Uterus (tissue), 4 donors: ENCODE measurements around the gene HECW1. TPM values are rescaled to one million over a fixed set of nuclear protein-coding genes. Genes with fewer than 3 reads are reported as not detected.

Experiments used
- DNase-seq, 2 donors: peaks; one replicate each; pipeline ENCODE4 v3.0.0-alpha.2; 2019 to 2020
- H3K27ac ChIP-seq, 2 donors: fragments of 200-600 bp; sonication (generic); 1 replicate in 1 of 2; 2 replicates in 1 of 2; pipeline ENCODE4 v1.5.1; 2016 to 2018
- H3K27me3 ChIP-seq, 2 donors: fragments of 200-600 bp; sonication (generic); one replicate each; pipeline ENCODE4 v1.5.1; 2018 to 2019; ENCODE audit warnings: control low read depth in 1 of 2
- H3K36me3 ChIP-seq, 2 donors: fragments of 200-600 bp; sonication (generic); one replicate each; pipeline ENCODE4 v1.5.1; 2019; ENCODE audit warnings: control low read depth in 1 of 2
- H3K4me1 ChIP-seq, 2 donors: fragments of 200-600 bp; sonication (generic); one replicate each; pipeline ENCODE4 v1.5.1; 2018 to 2019; ENCODE audit warnings: control low read depth in 1 of 2
- H3K4me3 ChIP-seq, 2 donors: fragments of 200-600 bp; sonication (generic); 1 replicate in 1 of 2; 2 replicates in 1 of 2; pipeline ENCODE4 v1.5.1; 2018 to 2019; ENCODE audit warnings: mild to moderate bottlenecking in 1 of 2
- H3K9me3 ChIP-seq, 2 donors: fragments of 200-600 bp; sonication (generic); one replicate each; pipeline ENCODE4 v1.5.1; 2019; ENCODE audit warnings: control low read depth in 1 of 2
- POLR2A ChIP-seq, 2 donors: fragments of 450-650 bp; IDR thresholded peaks; one replicate each; pipeline ENCODE4 v1.6.1; 2016; ENCODE audit warnings: antibody characterized with exemption in 2 of 2, mild to moderate bottlenecking in 1 of 2, moderate library complexity in 1 of 2
- intact Hi-C: fragments of 100-400 bp; cut with DNase I; formaldehyde crosslinking; loops from one replicate; pipeline ENCODE4 v1.15.1; 2023; ENCODE audit warnings: low total_unique reads
- total RNA-seq, 4 donors: library from RNA; depleted of rRNA in 3 of 4; stranded (reverse); fragments of >200 nt in 3 of 4; gene quantifications; one replicate each; pipeline versions ENCODE4 v1.1.0 to v1.2.4, GENCODE V29; 2014 to 2023
- TF ChIP-seq, protein P1 (sequence below), 4 experiments: fragments of 200-600 bp in 2 of 4; fragments of 450-650 bp in 2 of 4; sonication (generic) in 2 of 4; IDR thresholded peaks; one replicate each; pipeline ENCODE4 v1.5.1; 2016 to 2019; ENCODE audit warnings: antibody characterized with exemption in 4 of 4, mild to moderate bottlenecking in 2 of 4, moderate library complexity in 1 of 4
- donor health status: DM: yes; HTN: yes; CAD: no.

HECW1 gene
- total RNA-seq, 4 donors from 2014 or later, result 0.28 TPM; not detected in 3

DNA sequence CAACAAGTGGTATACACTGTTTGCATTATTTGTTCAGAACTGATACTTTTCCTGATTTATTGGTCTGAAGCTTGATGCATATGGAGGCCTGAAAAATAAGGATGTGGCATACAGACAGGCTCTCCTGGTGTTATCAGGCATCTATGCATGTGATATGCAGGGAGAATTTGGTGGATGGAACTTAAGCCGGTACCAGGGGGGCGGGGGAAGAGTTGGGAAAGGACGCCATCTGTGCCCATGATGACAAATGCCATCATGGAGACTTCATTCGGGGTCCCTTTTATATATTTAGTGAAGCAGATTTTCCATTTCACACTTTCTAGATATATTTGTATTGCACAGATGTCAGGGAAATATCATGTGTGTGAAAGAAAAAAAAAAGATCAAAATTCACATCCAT, 5.4 kb downstream of the HECW1 start:
- intact Hi-C loops, result no loop called here
- Histone ChIP-seq H3K9me3 (no peaks in the 10 kb centered on the region), H3K27me3 (peaks cover 7 to 38% of the 10 kb centered on the region in 2 donors), H3K27ac (no peak overlapping the region), H3K36me3 (no peaks in the 10 kb centered on the region), H3K4me1 (peaks cover 0 to 11% of the 10 kb centered on the region in 2 donors), H3K4me3 (no peak overlapping the region)
- no peak for DNase-seq
- TF ChIP-seq POLR2A (IDR thresholded peaks at IDR 0.05), result no peak
- TF ChIP-seq, protein P1, sequence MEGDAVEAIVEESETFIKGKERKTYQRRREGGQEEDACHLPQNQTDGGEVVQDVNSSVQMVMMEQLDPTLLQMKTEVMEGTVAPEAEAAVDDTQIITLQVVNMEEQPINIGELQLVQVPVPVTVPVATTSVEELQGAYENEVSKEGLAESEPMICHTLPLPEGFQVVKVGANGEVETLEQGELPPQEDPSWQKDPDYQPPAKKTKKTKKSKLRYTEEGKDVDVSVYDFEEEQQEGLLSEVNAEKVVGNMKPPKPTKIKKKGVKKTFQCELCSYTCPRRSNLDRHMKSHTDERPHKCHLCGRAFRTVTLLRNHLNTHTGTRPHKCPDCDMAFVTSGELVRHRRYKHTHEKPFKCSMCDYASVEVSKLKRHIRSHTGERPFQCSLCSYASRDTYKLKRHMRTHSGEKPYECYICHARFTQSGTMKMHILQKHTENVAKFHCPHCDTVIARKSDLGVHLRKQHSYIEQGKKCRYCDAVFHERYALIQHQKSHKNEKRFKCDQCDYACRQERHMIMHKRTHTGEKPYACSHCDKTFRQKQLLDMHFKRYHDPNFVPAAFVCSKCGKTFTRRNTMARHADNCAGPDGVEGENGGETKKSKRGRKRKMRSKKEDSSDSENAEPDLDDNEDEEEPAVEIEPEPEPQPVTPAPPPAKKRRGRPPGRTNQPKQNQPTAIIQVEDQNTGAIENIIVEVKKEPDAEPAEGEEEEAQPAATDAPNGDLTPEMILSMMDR (IDR thresholded peaks at IDR 0.05), result no peak

DNA sequence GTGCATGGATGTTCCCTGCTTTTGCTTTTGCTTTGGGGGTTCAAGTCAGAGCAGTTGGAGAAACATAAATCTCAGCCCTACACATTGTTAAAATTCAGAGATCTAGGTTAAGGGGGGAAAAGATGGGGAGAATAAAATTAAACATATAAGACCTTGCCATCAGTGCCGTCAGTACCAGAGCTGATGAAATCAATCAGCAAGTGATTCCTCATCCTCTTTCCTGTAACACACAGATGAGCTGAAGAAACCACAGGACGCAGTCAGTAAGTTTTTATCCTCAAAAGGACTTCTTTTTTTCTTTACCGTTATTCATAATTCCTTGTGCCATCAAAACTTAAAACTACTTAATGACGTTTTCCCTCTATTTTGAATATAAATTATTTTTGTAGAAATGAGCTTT, 5.9 kb downstream of the HECW1 start:
- DNase-seq, result no peak
- H3K27me3 ChIP-seq, result peaks cover 2 to 38% of the 10 kb centered on the region in 2 donors
- no peak overlapping the region for H3K4me3 ChIP-seq
- TF ChIP-seq, protein P1 (IDR thresholded peaks at IDR 0.05), result no peak
- no peak for TF ChIP-seq POLR2A (IDR thresholded peaks at IDR 0.05)
- H3K4me1 ChIP-seq, result peaks cover 0 to 6% of the 10 kb centered on the region in 2 donors
- H3K9me3 ChIP-seq, result no peaks in the 10 kb centered on the region
- intact Hi-C loops, result no loop called here
- no peak overlapping the region for H3K27ac ChIP-seq
- H3K36me3 ChIP-seq, result no peaks in the 10 kb centered on the region

DNA sequence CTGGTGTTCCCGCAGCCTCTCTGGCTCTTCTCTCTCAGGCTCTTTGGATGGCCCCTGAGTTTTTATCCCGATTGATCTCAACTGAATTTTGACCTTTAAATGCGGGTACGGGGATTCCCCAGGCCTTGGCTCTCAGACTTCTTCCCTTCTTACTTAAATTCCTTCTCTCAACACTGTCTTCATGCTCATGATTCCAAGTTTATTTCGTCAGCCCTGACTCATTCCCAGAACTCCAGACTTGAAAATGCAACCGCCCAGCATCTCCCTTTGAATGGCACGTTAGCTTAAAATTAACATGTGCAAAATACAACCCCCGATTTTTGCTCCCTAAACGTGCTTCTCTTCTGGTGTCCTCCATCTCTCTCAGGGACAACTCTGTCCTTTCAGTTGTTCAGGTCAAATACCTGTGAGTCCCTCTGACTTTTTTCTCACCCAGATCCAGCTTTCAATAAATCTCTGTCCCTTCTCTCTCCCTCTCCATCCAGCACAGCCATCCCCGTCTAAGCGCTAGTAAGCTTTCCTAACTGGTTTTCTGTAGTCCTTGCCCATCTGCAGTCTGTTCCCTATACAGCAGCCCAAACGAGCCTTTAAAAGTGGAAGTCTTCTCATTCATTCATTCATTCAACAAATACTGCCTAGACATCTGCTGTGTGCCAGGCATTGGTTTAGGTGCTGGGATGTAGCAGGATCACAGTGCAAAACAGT, 7.1 kb downstream of the HECW1 start:
- DNase-seq, result no peak
- no peak for TF ChIP-seq POLR2A (IDR thresholded peaks at IDR 0.05)
- TF ChIP-seq, protein P1 (IDR thresholded peaks at IDR 0.05), result no peak
- peaks cover 0 to 26% of the 10 kb centered on the region in 2 donors for H3K27me3 ChIP-seq
- no peaks in the 10 kb centered on the region for H3K4me1 ChIP-seq
- H3K27ac ChIP-seq, result no peak overlapping the region
- H3K36me3 ChIP-seq, result no peaks in the 10 kb centered on the region
- no peak overlapping the region for H3K4me3 ChIP-seq
- H3K9me3 ChIP-seq, result no peaks in the 10 kb centered on the region
- intact Hi-C loops, result no loop called here

DNA sequence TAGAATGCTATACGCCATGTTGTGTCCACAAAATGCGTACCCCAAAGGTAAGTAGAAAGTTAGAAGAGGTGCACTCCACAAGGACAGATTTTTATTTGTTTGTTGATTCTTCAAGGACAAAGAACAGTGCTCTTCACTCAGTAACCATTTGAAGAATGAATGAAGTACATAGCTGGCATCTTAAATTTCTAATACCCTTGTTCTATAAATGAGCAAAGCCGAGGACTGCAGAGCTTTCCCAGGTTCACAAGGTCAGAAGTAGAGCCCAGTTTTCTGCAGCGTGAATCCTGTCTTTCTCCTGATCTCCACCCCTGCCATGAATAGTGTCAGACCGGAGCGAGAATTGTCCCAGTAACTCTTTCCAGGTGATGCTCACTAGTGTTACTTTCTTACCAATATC, 9.5 kb downstream of the HECW1 start:
- Histone ChIP-seq H3K4me1 (no peaks in the 10 kb centered on the region), H3K27ac (no peak overlapping the region), H3K9me3 (no peaks in the 10 kb centered on the region), H3K27me3 (peaks cover 0 to 1% of the 10 kb centered on the region in 2 donors), H3K36me3 (no peaks in the 10 kb centered on the region), H3K4me3 (no peak overlapping the region)
- intact Hi-C loops, result no loop called here
- DNase-seq, result no peak
- TF ChIP-seq POLR2A (IDR thresholded peaks at IDR 0.05), result no peak
- TF ChIP-seq, protein P1 (IDR thresholded peaks at IDR 0.05), result no peak

DNA sequence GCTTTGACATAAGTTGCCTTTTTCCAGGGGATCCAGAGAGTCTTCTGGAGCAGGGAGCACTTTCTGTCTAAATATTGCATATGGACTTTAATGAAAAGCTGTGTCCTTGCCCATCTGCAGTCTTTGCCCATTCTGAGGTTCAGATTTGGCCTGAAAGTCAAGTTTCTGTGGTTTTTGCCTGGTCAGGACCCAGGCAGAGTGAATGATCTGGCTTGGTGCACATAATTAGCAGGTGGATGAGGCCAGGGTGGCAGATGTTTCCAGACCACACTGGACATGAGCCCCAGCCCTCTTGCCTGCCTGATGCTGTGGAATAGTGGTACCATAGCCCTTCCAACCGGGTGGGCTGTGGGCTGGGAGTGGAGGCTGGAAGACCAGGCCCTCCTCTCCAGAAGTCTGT, 11.0 kb downstream of the HECW1 start:
- H3K27me3 ChIP-seq, result no peaks in the 10 kb centered on the region
- H3K4me3 ChIP-seq, result no peak overlapping the region
- DNase-seq, result no peak
- H3K4me1 ChIP-seq, result no peaks in the 10 kb centered on the region
- no peak overlapping the region for H3K27ac ChIP-seq
- H3K36me3 ChIP-seq, result no peaks in the 10 kb centered on the region
- no peaks in the 10 kb centered on the region for H3K9me3 ChIP-seq
- intact Hi-C loops, result no loop called here
- TF ChIP-seq POLR2A (IDR thresholded peaks at IDR 0.05), result no peak
- TF ChIP-seq, protein P1 (IDR thresholded peaks at IDR 0.05), result no peak
